Pancreas (tissue), 10 donors: ENCODE results near the gene DGCR8. TPM values are rescaled to one million over a fixed set of nuclear protein-coding genes. Genes with fewer than 3 reads are reported as not detected.

ENCODE experiments used
- ATAC-seq, 4 donors: fragments of 200-7000 bp; cut with Tn5 transposase; one replicate each; pipeline versions ENCODE4 v1.8.0 to v1.9.1; 2020; ENCODE audit warnings: mild to moderate bottlenecking in 4 of 4, moderate library complexity in 4 of 4
- DNase-seq, 6 donors: peaks; one replicate each; pipeline ENCODE4 v3.0.0-alpha.2; 2020
- FAIRE-seq: peaks from 2 replicates; lab custom pipeline; 2012; peaks lifted over from hg19 to GRCh38; lab: Jason Lieb, UNC
- H3K27ac ChIP-seq, 4 donors: fragments of 200-600 bp; sonication (generic); 1 replicate in 3 of 4; 2 replicates in 1 of 4; pipeline versions ENCODE4 v1.5.0 to v1.8.0; 2020
- H3K27me3 ChIP-seq, 4 donors: fragments of 200-600 bp; one replicate each; pipeline ENCODE4 v1.8.0; 2021
- H3K36me3 ChIP-seq, 3 donors: fragments of 200-600 bp; sonication (generic) in 1 of 3; one replicate each; pipeline versions ENCODE4 v1.5.0 to v1.8.0; 2020 to 2021
- H3K4me1 ChIP-seq, 3 donors: fragments of 200-600 bp; one replicate each; pipeline ENCODE4 v1.8.0; 2021
- H3K4me3 ChIP-seq, 4 donors: fragments of 200-600 bp; sonication (generic) in 2 of 4; one replicate each; pipeline versions ENCODE4 v1.5.0 to v1.8.0; 2020 to 2021
- H3K9me3 ChIP-seq, 4 donors: fragments of 200-600 bp; one replicate each; pipeline ENCODE4 v1.8.0; 2021
- CTCF ChIP-seq, 4 donors: fragments of 200-600 bp; sonication (generic) in 3 of 4; IDR thresholded peaks; one replicate each; pipeline versions ENCODE4 v1.5.0 to v1.8.0; 2021; ENCODE audit warnings: antibody characterized with exemption in 4 of 4
- WGBS, 2 donors: extraction: QIAGEN DNeasy Blood & Tissue Kit; methylation state at CpG; one replicate each; pipeline ENCODE4 v1.1.7; 2013; 5-methylcytosine and 5-hydroxymethylcytosine counted together
- intact Hi-C, 3 donors: fragments of 100-400 bp; cut with DNase I; formaldehyde crosslinking; loops; one replicate each; pipeline versions ENCODE4 v1.11.1 to v1.14.2; 2022
- polyA plus RNA-seq, 2 donors: library from polyadenylated mRNA; stranded (reverse); fragments of 200-250 nt; gene quantifications; one replicate each; pipeline ENCODE4 v1.2.3, GENCODE V29; 2013
- total RNA-seq, 6 donors: library from RNA; stranded (reverse); fragmentation: NEBNext Ultra II Directional in 4 of 6; extraction: Animal tissue kit (Norgen Biotek cat#: 25700) in 4 of 6; gene quantifications; one replicate each; pipeline versions ENCODE4 v1.2.1 to v1.2.4, GENCODE V29; 2021 to 2023
- donor health status: healthy with polysubstance abuse.
- donor health status: DM: no; HTN: no; CAD: no; lungs with moderate emphysema.
- donor health status: DM: no; HTN: no; CAD: no.
- donor health status: control.
- donor health status: control.
- donor health status: Bipolar disorder and iron deficiency.
- donor health status: DM: yes; HTN: yes; CAD: no.
- donor health status: DM: no; HTN: no; CAD: no.
- donor health status: DM: no; HTN: no; CAD: no.
- donor health status: DM: yes; HTN: yes; CAD: no.

Gene DGCR8
- total and polyA plus RNA-seq, 8 donors, result 14.9 to 31.9 (median 18.9) TPM

GRCh38 chr22:20034143-20034542 is 45.9 kb upstream of the DGCR8 start:
- TF ChIP-seq CTCF (IDR thresholded peaks at IDR 0.05), result no peak
- DNase-seq (no peak), FAIRE-seq (no peak), ATAC-seq (no peak)
- Histone ChIP-seq H3K27me3 (no peaks in the 10 kb centered on the region), H3K27ac (no peak overlapping the region), H3K4me3 (no peak overlapping the region), H3K4me1 (peaks cover 9 to 15% (median 13%) of the 10 kb centered on the region in 3 donors), H3K36me3 (no peaks in the 10 kb centered on the region), H3K9me3 (no peaks in the 10 kb centered on the region)
- intact Hi-C loops, result no loop called here
- 74 to 88% methylated on average over 5 of the region's 5 CpGs for WGBS, 2 donors

DNA sequence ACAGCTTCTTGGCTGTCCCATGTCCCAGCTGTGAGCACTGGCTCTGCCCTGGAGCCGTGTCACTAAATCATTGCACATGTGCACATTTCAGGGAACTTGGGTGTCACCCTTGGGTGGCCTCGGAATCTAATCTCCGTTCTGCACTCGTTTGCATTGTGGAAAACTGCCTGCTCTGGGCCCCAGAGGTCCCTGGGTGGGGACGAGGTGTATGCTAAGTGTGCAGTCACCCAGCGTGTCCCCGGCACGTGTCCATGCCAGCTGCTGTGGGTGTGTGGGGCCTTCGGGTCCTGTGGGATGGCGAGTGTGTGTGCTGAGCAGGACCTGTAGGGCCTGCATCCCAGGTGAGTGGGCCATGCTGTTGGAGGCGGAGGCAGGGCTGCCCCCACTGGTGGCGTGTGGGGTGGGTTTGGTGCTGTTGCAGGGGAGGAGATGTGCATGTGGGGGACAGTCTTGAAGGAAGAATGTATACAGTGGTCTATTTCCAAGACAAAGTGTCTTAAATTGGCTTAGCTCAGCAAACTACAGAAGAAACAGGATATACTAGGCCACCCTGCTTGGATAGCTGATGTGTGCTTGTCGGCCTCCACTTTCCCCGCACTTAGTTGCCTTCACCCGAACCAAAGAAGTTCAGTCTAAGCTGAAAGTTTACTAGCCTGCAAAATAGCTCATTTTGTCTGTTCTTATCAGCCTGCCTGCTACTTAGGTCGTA is 44.5 kb upstream of the DGCR8 start:
- no peaks in the 10 kb centered on the region for H3K27me3 ChIP-seq
- no peak overlapping the region for H3K27ac ChIP-seq
- H3K4me1 ChIP-seq, result peaks cover 9 to 15% (median 13%) of the 10 kb centered on the region in 3 donors
- WGBS, 2 donors, result 81 to 85% methylated on average over 16 of the region's 16 CpGs
- FAIRE-seq (no peak), ATAC-seq (no peak), DNase-seq (peak in 1 of 6 donors; percentile 46)
- intact Hi-C loops, result no loop called here
- H3K4me3 ChIP-seq, result no peak overlapping the region
- H3K36me3 ChIP-seq, result no peaks in the 10 kb centered on the region
- no peaks in the 10 kb centered on the region for H3K9me3 ChIP-seq
- no peak for TF ChIP-seq CTCF (IDR thresholded peaks at IDR 0.05)

- H3K36me3 ChIP-seq, result no peaks in the 10 kb centered on the region
- FAIRE-seq, result no peak
- H3K4me3 ChIP-seq, result no peak overlapping the region
- no peak for TF ChIP-seq CTCF (IDR thresholded peaks at IDR 0.05)
- no peaks in the 10 kb centered on the region for H3K27me3 ChIP-seq
- no peak overlapping the region for H3K27ac ChIP-seq
- H3K4me1 ChIP-seq, result peaks cover 9 to 15% (median 13%) of the 10 kb centered on the region in 3 donors
- no peak for ATAC-seq
- intact Hi-C loops, result no loop called here
- 90 to 91% methylated on average over 10 of the region's 10 CpGs for WGBS, 2 donors
- no peaks in the 10 kb centered on the region for H3K9me3 ChIP-seq
- no peak for DNase-seq
Observed at GRCh38 chr22:20036084-20036482, 44.0 kb upstream of the DGCR8 start.

DNA sequence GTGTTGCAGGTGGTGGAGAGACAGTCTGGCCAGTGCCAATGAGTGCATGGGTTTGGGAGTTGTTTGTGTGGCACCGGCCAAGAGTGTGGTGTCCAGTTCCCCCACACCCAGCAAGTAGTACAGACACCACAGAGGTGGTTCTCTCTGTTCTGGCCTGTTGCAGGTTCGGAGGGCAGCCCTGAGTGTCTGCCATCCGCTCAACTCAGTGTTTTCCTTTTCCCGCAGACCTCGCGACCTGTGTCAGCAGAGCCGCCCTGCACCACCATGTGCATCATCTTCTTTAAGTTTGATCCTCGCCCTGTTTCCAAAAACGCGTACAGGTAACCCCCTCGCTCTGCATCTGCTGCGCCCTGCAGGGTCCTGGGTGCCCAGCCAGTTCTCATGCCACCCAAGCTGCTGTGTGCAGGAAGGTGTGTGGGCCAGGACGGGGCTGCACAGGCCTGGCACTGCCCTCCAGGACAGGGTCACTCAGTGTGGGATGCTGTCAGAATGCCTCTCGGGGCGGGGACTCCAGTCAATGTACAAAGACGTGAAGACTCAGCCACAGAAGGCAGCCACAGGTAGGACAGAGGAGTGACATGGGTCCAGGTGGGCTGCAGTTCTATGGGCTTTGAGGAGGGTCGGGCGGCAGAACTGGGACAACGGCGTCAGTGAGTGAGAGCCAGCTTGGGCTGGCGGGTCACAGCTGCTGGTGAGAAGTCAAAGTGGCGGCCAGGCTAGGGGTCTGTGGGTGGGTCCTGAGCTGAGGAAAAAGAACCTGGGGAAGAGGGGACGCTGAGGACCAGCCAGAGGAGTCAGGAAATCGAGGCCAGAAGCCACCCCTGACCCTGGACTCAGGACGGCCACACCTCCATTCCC is 43.3 kb upstream of the DGCR8 start:
- no peak overlapping the region for H3K27ac ChIP-seq
- no peak for TF ChIP-seq CTCF (IDR thresholded peaks at IDR 0.05)
- DNase-seq (peak in 1 of 6 donors; percentile 26), FAIRE-seq (no peak), ATAC-seq (no peak)
- peaks cover 9 to 15% (median 13%) of the 10 kb centered on the region in 3 donors for H3K4me1 ChIP-seq
- 93 to 95% methylated on average over 25 of the region's 25 CpGs for WGBS, 2 donors
- H3K9me3 ChIP-seq, result no peaks in the 10 kb centered on the region
- no peaks in the 10 kb centered on the region for H3K27me3 ChIP-seq
- intact Hi-C loops, result no loop called here
- no peak overlapping the region for H3K4me3 ChIP-seq
- H3K36me3 ChIP-seq, result no peaks in the 10 kb centered on the region
